Measurements from ENCODE around the gene CDKN1C. TPM values are rescaled to one million over a fixed set of nuclear protein-coding genes. Genes with fewer than 3 reads are reported as not detected.

CDKN1C gene
- total and polyA plus RNA-seq, 2 experiments from 2014 or later: 470 to 526 TPM

DNA sequence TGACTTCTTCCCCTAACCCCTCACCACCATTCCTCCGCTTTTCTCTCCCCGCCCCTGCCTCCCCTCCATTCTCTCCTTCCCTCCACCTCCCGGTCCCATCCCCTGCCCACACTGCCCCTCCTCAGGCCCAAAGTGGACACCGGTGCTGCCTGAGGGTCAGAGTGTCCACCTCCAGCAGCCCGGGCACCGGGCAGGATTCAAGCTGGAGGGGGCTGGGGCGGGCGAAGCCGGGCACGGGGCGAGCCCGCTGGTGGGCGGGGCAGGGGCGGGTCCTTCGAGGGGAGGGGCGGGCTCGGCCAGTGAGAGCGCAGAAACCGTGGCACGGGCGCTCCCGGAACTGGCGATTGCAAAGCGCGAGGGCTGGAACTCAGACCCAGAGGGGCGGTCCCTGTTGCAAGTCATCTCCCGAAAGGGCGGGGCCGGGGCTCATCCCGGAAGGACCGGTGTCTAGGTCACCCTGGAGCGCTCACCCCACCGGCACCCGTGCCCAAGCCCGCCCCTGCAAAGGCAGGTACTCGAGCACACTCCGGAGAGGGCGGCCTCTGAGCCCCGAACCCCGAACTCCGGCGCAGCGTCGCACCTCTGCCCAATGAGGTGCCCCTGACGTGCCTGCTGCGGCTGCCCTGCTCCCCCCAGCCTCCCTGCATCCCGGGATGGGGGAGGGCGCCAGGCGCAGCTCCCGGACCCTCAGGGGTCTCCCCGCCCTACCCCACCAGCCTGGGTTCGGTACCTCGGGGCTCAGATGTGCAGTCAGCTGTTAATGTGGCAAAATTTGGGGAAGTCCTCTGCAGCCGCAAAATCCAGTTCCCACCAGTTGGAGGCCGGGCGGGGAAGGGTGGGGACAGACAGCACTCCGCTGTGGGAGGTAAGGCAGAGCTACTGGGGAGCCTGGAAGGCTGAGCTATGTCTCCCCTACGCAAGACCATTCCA, 16.5 kb upstream of the CDKN1C start:
- TF ChIP-seq EZH2phosphoT487 (IDR thresholded peaks at IDR 0.05; ENCODE audit: low read depth, severe bottlenecking, unreplicated experiment) (no peak), EZH2 (IDR thresholded peaks at IDR 0.05; ENCODE audit: borderline replicate concordance) (no peak)
- TF ChIP-seq, protein P1, sequence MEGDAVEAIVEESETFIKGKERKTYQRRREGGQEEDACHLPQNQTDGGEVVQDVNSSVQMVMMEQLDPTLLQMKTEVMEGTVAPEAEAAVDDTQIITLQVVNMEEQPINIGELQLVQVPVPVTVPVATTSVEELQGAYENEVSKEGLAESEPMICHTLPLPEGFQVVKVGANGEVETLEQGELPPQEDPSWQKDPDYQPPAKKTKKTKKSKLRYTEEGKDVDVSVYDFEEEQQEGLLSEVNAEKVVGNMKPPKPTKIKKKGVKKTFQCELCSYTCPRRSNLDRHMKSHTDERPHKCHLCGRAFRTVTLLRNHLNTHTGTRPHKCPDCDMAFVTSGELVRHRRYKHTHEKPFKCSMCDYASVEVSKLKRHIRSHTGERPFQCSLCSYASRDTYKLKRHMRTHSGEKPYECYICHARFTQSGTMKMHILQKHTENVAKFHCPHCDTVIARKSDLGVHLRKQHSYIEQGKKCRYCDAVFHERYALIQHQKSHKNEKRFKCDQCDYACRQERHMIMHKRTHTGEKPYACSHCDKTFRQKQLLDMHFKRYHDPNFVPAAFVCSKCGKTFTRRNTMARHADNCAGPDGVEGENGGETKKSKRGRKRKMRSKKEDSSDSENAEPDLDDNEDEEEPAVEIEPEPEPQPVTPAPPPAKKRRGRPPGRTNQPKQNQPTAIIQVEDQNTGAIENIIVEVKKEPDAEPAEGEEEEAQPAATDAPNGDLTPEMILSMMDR (IDR thresholded peaks at IDR 0.05; ENCODE audit: poor library complexity): no peak
- H3K27ac ChIP-seq: peak overlapping the region; percentile 92
- peak; percentile 97 for DNase-seq (ENCODE audit: low spot score)
- peaks cover 10% of the 10 kb centered on the region for H3K79me2 ChIP-seq
- no peaks in the 10 kb centered on the region for H3K27me3 ChIP-seq
- no peaks in the 10 kb centered on the region for H3K9me2 ChIP-seq (replicated peaks; ENCODE audit: insufficient read depth)
- no peaks in the 10 kb centered on the region for H3K36me3 ChIP-seq (replicated peaks; ENCODE audit: insufficient read depth, low read depth)
- H4K20me1 ChIP-seq (ENCODE audit: insufficient read depth, poor library complexity, severe bottlenecking): no peaks in the 10 kb centered on the region
- peak overlapping the region; percentile 85 for H2AFZ ChIP-seq
- H3K4me2 ChIP-seq: peak overlapping the region; percentile 99
- H3K4me3 ChIP-seq: peak overlapping the region; percentile 88
- no peaks in the 10 kb centered on the region for H3K9me3 ChIP-seq (ENCODE audit: low read depth)
- 6% methylated on average over 31 of the region's 58 CpGs for WGBS (ENCODE audit: low lambda C conversion rate, missing lambda C conversion rate)
- H3K4me1 ChIP-seq (ENCODE audit: insufficient read depth): peaks cover 16% of the 10 kb centered on the region

DNA sequence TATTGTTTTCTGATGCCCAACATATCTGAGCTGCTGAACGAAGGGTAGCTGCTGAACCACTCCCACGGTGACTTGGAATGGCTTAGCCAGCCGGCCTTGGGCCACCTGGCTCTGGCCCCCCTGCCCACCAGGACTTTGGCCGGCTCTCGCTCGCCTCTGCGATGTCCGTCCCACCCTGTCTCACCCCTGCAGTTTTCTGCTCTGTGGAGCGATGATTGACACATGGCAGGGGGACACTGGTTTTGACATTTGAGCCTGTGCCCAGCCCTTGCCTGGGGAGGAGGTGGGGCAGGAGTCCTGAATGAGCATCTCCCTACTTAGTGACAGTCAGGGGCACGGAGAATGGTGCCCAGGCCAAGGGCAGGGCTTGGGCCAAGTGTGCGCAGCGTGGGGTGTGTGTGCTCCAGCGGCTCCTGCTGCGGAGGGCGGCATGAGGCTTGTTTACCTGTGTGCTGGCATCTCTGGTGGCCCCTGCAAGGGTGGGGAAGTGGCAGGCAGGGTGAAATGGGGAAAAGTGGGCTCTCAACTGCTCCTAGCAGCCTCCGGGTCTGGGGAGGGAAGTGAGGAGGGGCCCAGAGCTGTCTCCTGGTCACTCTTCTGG, 15.7 kb upstream of the CDKN1C start:
- H3K9me3 ChIP-seq (ENCODE audit: low read depth): no peaks in the 10 kb centered on the region
- peak overlapping the region; percentile 85 for H2AFZ ChIP-seq
- peak overlapping the region; percentile 99 for H3K4me2 ChIP-seq
- peak overlapping the region; percentile 66 for H3K27ac ChIP-seq
- no peaks in the 10 kb centered on the region for H3K9me2 ChIP-seq (replicated peaks; ENCODE audit: insufficient read depth)
- no peak for TF ChIP-seq EZH2phosphoT487 (IDR thresholded peaks at IDR 0.05; ENCODE audit: low read depth, severe bottlenecking, unreplicated experiment)
- TF ChIP-seq EZH2 (IDR thresholded peaks at IDR 0.05; ENCODE audit: borderline replicate concordance): no peak
- TF ChIP-seq, protein P1 (IDR thresholded peaks at IDR 0.05; ENCODE audit: poor library complexity): no peak
- no peaks in the 10 kb centered on the region for H4K20me1 ChIP-seq (ENCODE audit: insufficient read depth, poor library complexity, severe bottlenecking)
- no peak overlapping the region for H3K4me3 ChIP-seq
- H3K79me2 ChIP-seq: peaks cover 10% of the 10 kb centered on the region
- DNase-seq (ENCODE audit: low spot score): no peak
- no peaks in the 10 kb centered on the region for H3K27me3 ChIP-seq
- H3K4me1 ChIP-seq (ENCODE audit: insufficient read depth): peaks cover 16% of the 10 kb centered on the region
- 89% methylated on average over 15 of the region's 16 CpGs for WGBS (ENCODE audit: low lambda C conversion rate, missing lambda C conversion rate)
- no peaks in the 10 kb centered on the region for H3K36me3 ChIP-seq (replicated peaks; ENCODE audit: insufficient read depth, low read depth)

- Histone ChIP-seq H3K4me1 (ENCODE audit: insufficient read depth) (peaks cover 12% of the 10 kb centered on the region), H3K79me2 (no peaks in the 10 kb centered on the region), H3K27ac (no peak overlapping the region), H4K20me1 (ENCODE audit: insufficient read depth, poor library complexity, severe bottlenecking) (no peaks in the 10 kb centered on the region), H3K27me3 (no peaks in the 10 kb centered on the region), H3K9me3 (ENCODE audit: low read depth) (no peaks in the 10 kb centered on the region), H3K9me2 (replicated peaks; ENCODE audit: insufficient read depth) (no peaks in the 10 kb centered on the region), H3K36me3 (replicated peaks; ENCODE audit: insufficient read depth, low read depth) (no peaks in the 10 kb centered on the region), H3K4me2 (no peak overlapping the region), H2AFZ (no peak overlapping the region), H3K4me3 (no peak overlapping the region)
- DNase-seq (ENCODE audit: low spot score): no peak
- 86% methylated on average over 13 of the region's 13 CpGs for whole genome bisulfite sequencing (ENCODE audit: low lambda C conversion rate, missing lambda C conversion rate)
- TF ChIP-seq, protein P1 (IDR thresholded peaks at IDR 0.05; ENCODE audit: poor library complexity): no peak
- TF ChIP-seq EZH2phosphoT487 (IDR thresholded peaks at IDR 0.05; ENCODE audit: low read depth, severe bottlenecking, unreplicated experiment) (no peak), EZH2 (IDR thresholded peaks at IDR 0.05; ENCODE audit: borderline replicate concordance) (no peak)
Observed at GRCh38 chr11:2899080-2899783, 13.7 kb upstream of the CDKN1C start.

Measured in hepatocyte (in vitro differentiated cells).